ENCODE measurements around the gene XG.

Gene XG

DNA sequence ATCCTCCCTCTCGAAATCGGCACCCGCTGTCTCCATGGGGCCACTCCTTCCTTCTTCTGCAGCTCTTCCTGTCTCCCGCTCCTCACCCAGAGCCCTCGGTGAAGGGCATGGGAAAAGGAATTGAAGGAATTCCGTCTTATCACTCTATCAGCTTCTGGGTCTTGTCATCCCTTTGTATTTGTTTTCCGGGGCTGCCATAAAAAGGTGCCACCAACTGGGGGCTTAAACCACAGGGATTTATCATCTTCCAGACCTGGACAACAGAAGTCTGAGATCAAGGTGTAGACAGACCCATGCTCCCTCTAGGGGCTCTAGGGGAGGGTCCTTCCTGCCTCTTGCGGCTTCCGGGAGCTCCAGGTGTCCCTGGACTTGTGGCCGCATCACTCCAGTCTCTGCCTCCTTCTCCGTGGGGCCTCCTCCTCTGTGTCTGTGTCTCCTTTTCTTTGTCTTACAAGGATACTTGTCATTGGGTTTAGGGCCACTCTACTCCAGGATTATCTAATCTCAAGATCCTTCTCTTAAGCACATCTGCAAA, 36.7 kb upstream of the XG start:
- no peak overlapping the region for H3K27ac ChIP-seq (replicated peaks)
- no peak for DNase-seq (ENCODE audit: low read depth in 1 of 2, low spot score in 1 of 2)
- TF ChIP-seq, protein P1, sequence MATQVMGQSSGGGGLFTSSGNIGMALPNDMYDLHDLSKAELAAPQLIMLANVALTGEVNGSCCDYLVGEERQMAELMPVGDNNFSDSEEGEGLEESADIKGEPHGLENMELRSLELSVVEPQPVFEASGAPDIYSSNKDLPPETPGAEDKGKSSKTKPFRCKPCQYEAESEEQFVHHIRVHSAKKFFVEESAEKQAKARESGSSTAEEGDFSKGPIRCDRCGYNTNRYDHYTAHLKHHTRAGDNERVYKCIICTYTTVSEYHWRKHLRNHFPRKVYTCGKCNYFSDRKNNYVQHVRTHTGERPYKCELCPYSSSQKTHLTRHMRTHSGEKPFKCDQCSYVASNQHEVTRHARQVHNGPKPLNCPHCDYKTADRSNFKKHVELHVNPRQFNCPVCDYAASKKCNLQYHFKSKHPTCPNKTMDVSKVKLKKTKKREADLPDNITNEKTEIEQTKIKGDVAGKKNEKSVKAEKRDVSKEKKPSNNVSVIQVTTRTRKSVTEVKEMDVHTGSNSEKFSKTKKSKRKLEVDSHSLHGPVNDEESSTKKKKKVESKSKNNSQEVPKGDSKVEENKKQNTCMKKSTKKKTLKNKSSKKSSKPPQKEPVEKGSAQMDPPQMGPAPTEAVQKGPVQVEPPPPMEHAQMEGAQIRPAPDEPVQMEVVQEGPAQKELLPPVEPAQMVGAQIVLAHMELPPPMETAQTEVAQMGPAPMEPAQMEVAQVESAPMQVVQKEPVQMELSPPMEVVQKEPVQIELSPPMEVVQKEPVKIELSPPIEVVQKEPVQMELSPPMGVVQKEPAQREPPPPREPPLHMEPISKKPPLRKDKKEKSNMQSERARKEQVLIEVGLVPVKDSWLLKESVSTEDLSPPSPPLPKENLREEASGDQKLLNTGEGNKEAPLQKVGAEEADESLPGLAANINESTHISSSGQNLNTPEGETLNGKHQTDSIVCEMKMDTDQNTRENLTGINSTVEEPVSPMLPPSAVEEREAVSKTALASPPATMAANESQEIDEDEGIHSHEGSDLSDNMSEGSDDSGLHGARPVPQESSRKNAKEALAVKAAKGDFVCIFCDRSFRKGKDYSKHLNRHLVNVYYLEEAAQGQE (IDR thresholded peaks at IDR 0.05; ENCODE audit: insufficient replicate concordance, low read depth): no peak
- TF ChIP-seq POLR2AphosphoS5 (IDR thresholded peaks at IDR 0.05; ENCODE audit: low read depth) (no peak), GABPA (IDR thresholded peaks at IDR 0.05; ENCODE audit: low read depth) (no peak), SPI1 (IDR thresholded peaks at IDR 0.05; ENCODE audit: borderline replicate concordance, low read depth) (no peak)
- TF ChIP-seq, protein P2, sequence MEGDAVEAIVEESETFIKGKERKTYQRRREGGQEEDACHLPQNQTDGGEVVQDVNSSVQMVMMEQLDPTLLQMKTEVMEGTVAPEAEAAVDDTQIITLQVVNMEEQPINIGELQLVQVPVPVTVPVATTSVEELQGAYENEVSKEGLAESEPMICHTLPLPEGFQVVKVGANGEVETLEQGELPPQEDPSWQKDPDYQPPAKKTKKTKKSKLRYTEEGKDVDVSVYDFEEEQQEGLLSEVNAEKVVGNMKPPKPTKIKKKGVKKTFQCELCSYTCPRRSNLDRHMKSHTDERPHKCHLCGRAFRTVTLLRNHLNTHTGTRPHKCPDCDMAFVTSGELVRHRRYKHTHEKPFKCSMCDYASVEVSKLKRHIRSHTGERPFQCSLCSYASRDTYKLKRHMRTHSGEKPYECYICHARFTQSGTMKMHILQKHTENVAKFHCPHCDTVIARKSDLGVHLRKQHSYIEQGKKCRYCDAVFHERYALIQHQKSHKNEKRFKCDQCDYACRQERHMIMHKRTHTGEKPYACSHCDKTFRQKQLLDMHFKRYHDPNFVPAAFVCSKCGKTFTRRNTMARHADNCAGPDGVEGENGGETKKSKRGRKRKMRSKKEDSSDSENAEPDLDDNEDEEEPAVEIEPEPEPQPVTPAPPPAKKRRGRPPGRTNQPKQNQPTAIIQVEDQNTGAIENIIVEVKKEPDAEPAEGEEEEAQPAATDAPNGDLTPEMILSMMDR (IDR thresholded peaks at IDR 0.05; ENCODE audit: insufficient read depth, low read length): no peak
- H3K4me3 ChIP-seq (replicated peaks; ENCODE audit: insufficient read depth, low read length): no peak overlapping the region
- no peaks in the 10 kb centered on the region for H3K27me3 ChIP-seq (ENCODE audit: insufficient read depth, poor library complexity, severe bottlenecking)

DNA sequence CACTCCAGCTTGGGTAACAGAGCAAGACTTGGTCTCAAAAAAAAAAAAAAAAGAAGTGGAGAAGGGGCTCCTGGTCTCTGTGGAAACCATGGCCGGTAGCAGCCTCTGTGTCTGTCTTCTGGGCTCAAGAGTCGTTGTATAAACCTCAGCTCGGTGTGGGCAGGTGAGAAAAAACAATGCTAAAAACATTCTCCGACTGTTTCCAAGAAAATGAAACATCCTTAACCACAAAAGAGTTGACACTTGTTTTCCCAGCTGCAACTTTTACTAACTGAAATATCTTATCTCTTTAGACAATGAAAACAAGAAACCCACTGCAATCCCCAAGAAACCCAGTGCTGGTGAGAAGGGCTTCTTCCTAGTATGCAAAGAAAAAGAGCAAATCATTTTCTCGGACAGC, 34.5 kb upstream of the XG start:
- Histone ChIP-seq H3K4me3 (replicated peaks; ENCODE audit: insufficient read depth, low read length) (no peak overlapping the region), H3K27me3 (ENCODE audit: insufficient read depth, poor library complexity, severe bottlenecking) (no peaks in the 10 kb centered on the region), H3K27ac (replicated peaks) (no peak overlapping the region)
- DNase-seq (ENCODE audit: low read depth in 1 of 2, low spot score in 1 of 2): no peak
- TF ChIP-seq POLR2AphosphoS5 (IDR thresholded peaks at IDR 0.05; ENCODE audit: low read depth) (no peak), GABPA (IDR thresholded peaks at IDR 0.05; ENCODE audit: low read depth) (no peak), SPI1 (IDR thresholded peaks at IDR 0.05; ENCODE audit: borderline replicate concordance, low read depth) (no peak)
- TF ChIP-seq, protein P2 (IDR thresholded peaks at IDR 0.05; ENCODE audit: insufficient read depth, low read length): no peak
- TF ChIP-seq, protein P1 (IDR thresholded peaks at IDR 0.05; ENCODE audit: insufficient replicate concordance, low read depth): no peak

DNA sequence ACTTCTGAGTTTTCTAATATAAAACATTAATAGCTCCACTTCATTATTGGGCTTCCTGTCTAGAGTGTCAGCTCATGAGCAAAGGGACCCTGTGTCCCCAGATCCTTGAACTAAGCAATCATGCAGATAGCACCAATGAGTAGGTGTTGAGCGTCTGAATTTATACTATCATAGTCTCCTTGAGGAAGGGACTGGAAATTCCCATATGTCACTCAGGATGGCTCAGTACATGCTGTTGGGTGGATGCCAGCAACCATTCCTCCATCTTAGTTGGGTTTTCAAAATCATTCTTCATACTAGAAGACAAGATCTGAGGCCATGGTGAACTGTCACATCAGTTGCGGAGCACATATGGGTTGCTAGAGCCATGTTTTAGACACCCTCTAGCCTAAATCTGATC, 33.0 kb upstream of the XG start:
- TF ChIP-seq SPI1 (IDR thresholded peaks at IDR 0.05; ENCODE audit: borderline replicate concordance, low read depth) (no peak), POLR2AphosphoS5 (IDR thresholded peaks at IDR 0.05; ENCODE audit: low read depth) (no peak), GABPA (IDR thresholded peaks at IDR 0.05; ENCODE audit: low read depth) (no peak)
- TF ChIP-seq, protein P1 (IDR thresholded peaks at IDR 0.05; ENCODE audit: insufficient replicate concordance, low read depth): no peak
- TF ChIP-seq, protein P2 (IDR thresholded peaks at IDR 0.05; ENCODE audit: insufficient read depth, low read length): no peak
- Histone ChIP-seq H3K4me3 (replicated peaks; ENCODE audit: insufficient read depth, low read length) (no peak overlapping the region), H3K27ac (replicated peaks) (no peak overlapping the region), H3K27me3 (ENCODE audit: insufficient read depth, poor library complexity, severe bottlenecking) (no peaks in the 10 kb centered on the region)
- no peak for DNase-seq (ENCODE audit: low read depth in 1 of 2, low spot score in 1 of 2)

Measured in HL-60 (cell line).